HG02973 (cell line): Measurements from ENCODE around the gene RNF4.
A peak's percentile ranks its signal among the peaks of the same experiment; 100 is the strongest.

ENCODE experiments used
- ATAC-seq: cut with Tn5 transposase; IDR thresholded peaks from one replicate; pipeline ENCODE4 v1.9.1; 2021; ENCODE audit warnings: moderate library complexity; ENCODE audit not compliant: unreplicated experiment

The RNF4 gene

GRCh38 chr4:2437475-2438215 is 31.3 kb upstream of the RNF4 start:
- no peak for ATAC-seq

GRCh38 chr4:2438822-2439718 is 29.8 kb upstream of the RNF4 start:
- no peak for ATAC-seq

- ATAC-seq = peak; percentile 74
Observed at GRCh38 chr4:2441393-2442174, 27.3 kb upstream of the RNF4 start.

DNA sequence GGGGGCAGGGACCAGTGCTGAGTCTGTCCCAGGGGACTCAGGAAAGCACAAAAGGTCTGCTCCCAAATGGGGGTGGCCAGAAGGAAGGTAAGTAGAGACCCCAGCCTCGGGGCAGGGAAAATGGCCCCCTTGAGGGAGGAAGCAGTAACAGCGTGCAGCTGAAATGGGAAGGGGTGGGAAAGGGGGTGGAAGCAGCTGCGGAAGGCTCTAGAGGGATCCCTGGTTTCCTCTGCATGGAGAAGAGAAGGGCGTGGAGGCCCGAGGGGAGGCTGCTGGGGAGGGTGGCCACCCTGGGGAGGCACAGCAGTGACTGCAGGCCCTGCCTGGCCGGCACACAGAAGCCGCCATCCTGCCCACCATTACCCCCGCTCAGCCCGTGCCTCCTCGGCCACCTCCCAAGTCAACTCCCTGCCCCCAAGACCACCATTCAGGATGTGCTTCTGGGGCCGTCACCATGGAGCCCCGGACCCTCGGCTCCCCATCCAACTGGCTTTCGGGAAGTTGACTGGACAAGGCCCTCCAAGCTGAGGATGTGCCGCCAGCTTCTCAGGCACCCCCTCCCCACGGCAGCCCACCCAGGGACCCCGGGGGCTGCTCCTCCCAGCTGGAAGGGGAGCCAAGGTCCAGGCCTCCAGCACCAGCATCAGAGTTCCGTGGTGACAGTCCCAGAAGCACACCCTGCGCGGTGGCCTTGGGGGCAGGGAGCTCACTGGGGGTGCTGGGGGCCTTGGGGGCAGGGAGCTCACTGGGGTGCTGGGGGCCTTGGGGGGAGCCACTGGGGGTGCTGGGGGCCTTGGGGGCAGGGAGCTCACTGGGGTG is 26.5 kb upstream of the RNF4 start:
- no peak for ATAC-seq

DNA sequence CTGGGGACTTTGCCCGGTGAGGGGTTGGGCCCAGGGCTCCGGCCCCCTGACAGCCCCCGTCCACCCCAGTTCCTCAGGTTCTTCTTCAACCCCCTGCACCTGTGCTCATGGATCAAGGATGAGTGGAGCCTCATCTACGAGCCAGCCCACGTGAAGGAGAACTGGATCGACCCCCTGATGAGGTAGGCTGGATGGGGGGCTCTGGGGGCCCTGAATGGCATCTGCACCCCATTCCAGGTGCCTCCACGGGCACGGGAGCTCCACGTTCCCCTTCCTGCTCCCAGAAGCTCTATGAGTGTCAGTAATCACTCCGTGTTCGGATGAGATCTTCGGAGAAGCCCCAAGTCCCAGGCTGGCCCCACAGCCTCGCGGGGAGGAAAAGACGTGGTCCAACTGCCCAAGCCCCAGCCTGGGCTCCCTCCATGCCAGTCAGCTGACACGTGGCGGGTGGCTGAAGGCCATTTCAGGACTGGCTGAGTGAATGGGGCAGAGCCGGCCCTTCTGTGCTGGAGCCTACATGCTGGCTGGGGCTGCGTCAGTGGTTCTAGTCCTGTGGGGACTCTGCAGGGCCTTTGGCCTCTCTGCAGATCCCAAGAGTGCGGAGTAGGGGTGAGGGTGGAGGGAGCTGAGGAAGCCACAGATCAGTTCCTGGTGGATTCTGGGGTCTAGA is 25.7 kb upstream of the RNF4 start:
- ATAC-seq = no peak

- no peak for ATAC-seq
Observed at GRCh38 chr4:2443956-2444740, 24.8 kb upstream of the RNF4 start.

DNA sequence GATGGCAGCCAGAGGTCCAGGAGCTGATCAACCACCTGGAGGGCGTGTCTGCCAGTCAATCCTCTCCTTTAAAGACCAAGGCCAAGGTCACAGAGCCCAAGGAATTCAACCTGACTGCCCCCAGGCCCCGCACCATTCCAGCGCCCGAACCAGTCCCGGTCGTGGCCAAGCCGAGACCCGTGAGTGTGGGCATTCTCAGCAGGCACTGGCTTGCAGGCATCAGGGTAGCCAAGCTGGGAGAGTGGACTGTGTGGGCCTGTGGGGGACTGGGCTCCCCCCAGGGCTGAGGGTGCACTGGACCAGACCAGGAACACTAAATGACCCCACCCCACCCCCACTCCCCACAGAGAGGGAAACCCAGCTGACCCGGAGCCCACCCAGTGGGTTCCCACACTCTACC is 23.8 kb upstream of the RNF4 start:
- no peak for ATAC-seq

DNA sequence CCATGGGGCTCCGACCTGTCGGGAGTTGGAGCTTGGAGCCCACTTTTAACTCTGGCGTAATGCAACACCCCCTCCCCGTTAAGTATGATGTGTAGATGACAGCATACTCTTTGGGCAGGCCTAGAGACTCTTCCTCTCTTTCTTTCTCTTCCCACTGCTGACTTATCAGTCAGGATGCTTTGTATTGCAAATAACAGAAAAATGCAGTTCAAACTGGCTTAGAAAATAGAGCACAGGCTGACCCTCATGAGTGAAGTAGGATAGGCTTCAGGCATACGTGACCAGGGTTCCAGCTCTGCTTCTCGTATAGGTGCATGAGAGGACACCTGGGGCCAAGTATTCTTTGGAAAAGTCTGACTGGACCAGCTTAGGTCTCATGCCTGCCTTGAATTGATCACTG is 23.3 kb upstream of the RNF4 start:
- ATAC-seq = no peak

GRCh38 chr4:2446656-2447564 is 22.0 kb upstream of the RNF4 start:
- no peak for ATAC-seq

DNA sequence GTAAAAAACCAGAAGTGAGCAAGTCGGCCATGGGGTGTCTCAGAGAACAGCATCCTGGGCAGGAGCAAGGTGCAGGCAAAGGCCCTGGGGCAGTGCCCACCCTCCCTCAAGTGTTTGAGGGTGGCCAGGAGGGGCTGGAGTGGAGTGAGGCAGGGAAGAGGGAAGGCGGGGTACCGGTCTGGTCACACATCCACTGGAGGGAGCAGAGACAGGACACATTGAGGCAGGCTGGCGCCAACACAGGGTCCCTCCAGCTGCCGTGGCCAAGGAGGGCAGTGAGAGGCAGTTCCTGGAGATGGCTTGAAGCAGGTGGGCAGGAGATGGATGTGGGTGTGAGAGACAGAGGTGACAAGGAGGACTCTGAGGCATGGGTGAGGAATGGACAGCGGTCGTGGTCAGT is 20.3 kb upstream of the RNF4 start:
- ATAC-seq = no peak

DNA sequence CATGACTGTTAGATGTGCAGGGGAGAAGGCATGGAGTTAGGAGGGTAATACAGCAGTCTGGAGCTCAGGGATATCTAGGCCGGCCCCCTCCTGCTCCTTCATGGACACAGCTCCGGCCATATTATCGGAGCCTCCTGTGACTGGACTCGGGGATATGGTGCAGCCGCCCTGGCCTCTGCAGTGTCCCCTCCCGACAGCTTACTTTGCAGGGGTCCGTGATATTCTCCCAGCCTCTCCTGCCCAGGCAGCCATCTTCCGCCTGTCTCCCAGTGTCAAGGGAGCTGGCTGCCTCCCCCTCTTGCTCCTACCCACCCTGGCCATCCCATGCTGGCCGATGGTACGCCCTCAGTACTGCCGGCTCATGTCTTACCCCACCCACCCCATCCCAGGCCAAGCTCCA is 19.9 kb upstream of the RNF4 start:
- no peak for ATAC-seq

DNA sequence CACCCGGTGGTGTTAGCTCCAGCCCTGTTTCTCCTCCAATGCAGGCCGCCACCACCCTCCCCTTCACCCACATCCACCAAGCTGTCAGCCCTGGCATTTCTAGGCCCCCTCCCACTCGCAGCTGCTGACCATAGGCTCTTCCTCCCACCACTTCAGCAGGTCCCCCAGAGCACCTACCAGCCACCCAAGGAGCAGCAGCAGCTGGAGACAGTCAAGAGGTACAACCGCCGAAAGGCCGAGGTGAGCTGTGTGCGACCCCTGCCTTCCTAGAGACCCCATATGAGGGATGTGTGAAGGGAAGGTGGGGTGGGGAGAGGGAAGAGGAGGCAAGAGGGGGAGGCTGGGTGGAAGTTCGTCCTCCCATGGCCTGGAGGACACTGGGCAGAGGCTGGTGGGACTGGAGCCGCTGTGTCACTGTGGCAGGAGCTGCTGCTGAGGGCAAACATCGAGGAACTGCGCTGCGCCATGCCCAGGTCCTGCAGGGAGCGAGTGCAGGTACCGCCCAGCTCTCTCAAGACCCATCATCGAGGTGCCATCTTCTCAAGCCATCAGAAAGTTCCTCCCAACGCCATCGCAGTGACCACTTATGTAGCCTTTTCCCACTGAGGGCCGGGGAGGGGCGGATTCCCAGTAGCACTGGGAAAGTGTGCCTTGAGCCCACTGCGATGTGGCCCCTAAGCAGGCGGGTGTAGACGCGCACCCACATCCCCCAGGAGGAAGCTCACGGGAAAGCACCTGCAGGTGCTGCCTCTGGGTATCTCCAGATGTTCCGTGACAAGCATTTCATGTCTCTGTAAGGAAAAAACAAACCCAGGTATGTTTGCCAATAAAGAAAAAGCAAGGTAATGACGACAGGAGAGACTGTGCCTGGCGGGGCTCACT is 19.2 kb upstream of the RNF4 start:
- ATAC-seq = no peak

GRCh38 chr4:2450394-2451035 is 18.4 kb upstream of the RNF4 start:
- no peak for ATAC-seq

- no peak for ATAC-seq
Observed at GRCh38 chr4:2451036-2451520, 17.8 kb upstream of the RNF4 start.

DNA sequence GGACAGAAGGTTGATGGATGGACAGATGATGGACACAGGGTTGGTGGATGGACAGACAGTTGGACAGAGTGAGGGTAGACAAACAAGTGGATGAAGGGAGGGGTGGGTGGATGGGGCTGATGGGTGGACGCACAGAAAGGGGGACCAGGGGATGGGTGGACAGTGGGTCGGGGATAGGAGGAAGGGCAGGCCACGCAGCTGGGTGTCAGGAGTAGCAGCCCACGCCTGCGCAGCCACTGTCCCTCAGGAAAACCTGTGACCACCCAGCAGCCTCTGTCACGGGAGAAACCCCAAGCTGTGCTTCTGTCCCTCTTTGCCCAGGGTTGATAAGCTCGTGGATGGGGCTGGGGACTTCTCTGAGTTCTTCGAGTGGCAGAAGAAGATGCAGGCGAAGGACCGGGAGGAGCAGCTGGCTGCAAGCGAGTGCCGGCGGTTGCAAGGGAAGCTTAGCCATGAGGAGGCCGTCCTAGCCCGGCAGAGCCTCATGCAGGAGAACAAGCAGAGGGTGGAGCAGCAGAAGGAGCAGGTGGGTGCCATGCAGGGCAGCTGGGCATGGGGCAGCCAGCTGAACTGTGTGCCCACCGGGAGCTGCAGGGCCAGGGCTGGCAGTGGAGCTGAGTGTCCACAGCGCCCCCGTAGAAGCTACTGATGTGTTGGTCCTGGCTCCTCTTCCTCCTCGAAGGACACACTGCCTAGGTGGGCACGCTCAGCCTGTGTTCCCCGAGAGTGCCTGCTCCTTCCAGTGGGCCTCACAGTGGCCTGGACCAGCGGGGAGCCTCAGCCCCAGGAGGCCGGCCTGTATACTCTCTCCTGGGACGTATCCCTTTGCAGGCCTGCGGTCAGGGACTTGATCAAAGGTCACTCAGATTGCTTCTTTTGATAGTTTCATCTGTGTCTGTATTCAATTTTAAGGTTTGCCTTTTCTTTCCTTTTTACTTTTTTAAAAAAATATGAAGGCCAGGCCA is 16.8 kb upstream of the RNF4 start:
- no peak for ATAC-seq
